HG03342 (cell line): ENCODE results near the gene COL4A1.

Experiments used
- ATAC-seq: cut with Tn5 transposase; IDR thresholded peaks from one replicate; pipeline ENCODE4 v1.9.1; 2021; ENCODE audit warnings: mild to moderate bottlenecking, moderate library complexity; ENCODE audit not compliant: unreplicated experiment

The COL4A1 gene

DNA sequence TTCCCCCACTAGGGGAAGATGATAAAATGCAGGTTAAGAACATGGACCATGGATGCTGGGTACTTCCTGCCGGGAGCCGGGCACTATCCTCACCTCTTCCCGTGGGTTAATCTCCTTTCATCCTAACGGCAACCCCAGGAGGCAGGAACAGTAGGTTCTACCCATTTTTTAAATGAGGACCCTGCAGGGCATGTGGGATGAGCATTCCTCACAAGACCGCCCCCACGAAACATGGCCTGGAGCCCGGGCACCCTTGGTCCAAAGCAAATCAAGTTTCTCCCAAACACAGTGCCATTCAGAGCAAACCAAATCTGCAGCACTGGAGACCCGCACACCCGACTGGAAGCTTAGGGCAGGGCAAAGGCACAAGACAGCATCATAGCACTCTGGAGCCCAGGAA is 35.5 kb upstream of the COL4A1 start:
- no peak for ATAC-seq

GRCh38 chr13:110341445-110342244 is 34.7 kb upstream of the COL4A1 start:
- peak; percentile 75 for ATAC-seq

DNA sequence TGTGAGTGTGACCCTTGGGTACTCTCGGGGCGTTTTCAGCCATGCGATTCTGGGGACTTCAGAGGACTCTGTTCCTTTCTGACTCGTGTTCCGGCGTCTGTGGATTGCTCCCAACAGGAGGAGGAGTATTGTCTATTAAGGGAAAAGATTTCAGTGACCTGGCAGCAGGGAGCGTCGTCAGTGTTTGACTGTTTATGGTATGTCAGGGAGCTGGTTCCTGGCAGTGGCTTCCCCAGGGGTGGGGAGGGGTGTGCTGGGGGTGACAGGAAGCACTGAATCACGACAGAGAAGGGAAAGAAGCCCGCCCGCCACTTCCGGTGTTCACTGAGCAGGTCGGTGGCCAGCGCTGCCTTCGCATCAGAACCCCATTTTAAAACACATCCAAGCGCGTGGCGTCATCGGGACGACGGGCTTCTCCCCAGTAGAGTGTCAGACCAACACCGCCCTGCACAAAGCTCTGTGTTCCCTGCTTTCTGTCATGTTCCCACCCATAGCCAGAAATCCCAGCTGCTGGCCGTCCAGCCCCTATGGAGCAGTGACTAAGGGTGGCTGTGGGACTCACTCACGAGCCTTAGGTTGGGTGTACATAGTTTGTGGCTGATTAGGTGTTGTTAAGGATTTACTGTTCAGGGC is 34.0 kb upstream of the COL4A1 start:
- peak; percentile 41 for ATAC-seq

GRCh38 chr13:110339975-110340550 is 33.1 kb upstream of the COL4A1 start:
- ATAC-seq: no peak

GRCh38 chr13:110339263-110339662 is 32.3 kb upstream of the COL4A1 start:
- no peak for ATAC-seq

DNA sequence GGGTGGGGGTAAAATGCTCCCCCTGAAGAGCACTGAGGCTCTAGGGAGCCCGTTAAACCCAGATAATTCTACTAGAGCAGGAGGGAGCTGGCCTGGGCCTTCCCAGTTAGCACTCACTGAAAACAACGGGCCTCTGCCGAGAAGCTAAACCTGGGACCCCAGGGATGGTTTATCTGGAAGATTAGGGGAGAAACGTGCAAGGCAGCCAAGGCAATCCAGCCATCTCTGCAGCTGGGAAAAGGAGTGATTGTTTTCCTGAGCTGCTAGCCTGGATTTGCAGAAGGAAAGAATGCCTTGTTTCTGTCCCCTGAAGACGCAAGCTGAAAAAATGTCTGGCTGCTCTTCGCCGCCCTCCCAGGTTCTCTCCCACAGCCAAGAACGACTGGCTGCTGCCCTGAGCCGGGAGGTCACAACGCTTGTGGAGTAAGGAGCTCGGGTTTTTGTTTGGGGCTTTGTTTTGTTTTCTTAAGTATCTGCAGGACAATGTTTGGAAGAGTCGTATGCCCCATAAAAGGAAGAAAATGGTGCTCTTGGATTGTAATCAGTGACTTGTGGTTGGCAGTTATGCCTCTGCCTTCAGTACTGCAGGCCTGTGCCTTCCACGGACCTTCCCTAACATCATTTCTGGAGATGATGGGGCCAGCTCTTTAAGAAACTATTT is 31.6 kb upstream of the COL4A1 start:
- no peak for ATAC-seq

DNA sequence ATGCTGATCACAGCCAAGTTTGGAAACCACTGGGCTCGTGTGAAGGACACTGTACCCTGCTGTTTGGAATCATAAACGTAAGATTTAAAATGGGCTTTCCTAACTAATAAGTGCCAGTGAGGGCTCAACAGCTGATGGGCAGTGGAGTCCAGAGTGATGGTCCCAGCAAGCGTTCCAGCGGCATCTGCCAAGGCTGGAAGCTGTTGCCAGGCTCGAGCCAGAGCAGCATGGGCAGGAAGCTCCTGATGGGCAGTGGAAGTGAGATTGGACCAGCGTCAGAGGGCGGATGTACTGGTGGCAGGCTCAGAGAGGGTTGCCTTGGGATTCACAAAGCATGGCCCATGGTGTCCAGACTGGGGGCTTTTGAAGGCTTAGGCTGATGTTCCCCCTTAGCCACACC is 30.3 kb upstream of the COL4A1 start:
- ATAC-seq: no peak

GRCh38 chr13:110336681-110337080 is 29.7 kb upstream of the COL4A1 start:
- ATAC-seq: no peak

DNA sequence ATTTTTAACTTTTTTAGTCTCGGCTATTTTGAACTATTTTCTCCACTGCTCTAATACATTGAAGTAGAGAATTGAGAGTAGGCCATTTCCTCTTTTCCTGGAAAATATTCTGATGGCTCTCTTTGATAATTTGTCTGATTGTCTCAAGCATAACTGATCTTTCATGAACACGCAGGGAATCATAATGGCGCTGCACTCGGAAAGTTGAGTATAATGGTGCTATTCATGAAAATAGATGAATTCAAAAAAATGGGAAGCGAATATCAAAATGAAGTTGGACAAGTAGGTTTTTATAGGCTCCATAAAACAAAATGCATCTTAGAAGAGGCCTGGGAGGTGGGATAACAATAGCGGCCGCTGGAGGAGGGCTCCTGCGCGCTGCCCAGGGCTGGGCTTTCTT is 29.2 kb upstream of the COL4A1 start:
- no peak for ATAC-seq

DNA sequence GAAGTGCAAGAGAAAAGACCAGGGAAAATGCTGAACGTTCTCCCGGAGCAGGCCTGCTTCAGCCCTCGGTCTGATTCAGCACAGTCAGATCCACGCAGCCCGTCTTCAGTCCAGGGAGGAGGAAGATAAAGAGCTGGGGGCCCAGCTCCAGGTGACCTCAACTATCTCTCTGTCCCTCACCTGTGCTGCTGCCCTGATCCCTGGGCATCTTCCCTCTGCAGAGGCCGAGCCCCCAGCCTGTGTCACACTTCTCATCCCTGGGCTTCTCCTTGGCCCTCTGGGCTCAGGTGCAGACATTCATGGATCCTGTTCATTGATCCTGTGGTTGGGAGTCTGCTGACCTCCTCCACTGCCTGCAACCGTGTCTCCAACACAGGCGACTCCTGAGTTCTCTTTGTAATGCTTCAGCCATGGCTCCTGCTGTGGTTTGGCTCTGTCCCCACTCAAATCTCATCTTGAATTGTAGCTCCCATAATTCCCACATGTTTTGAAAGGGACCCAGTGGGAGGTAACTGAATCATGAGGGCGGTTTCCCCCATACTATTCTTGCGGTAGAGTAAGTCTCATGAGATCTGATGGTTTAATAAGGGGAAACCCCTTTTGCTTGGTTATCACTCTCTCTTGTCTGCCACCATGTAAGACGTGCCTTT is 28.0 kb upstream of the COL4A1 start:
- ATAC-seq: no peak

- no peak for ATAC-seq
These were observed 27.3 kb upstream of the COL4A1 start for GRCh38 chr13:110334256-110334655.

DNA sequence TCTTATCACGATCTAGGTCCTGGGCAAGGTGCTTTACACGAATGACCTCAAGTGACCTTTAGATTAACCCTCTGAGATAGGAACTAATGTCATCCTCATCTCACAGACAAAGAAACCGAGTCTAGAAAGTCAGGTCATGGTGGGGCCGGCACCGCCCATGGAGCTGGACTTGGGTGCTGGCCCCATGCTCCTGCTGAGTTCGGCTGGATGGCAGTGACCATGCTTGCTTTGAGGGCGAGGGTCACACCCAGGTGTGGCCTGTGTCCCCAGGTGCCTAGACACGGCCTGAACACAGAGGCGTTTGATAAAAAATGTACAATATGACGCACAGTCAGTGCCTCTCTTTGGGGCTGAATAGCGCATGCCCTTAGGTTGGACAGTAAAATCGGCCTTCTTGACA is 26.9 kb upstream of the COL4A1 start:
- no peak for ATAC-seq

- ATAC-seq: no peak
These were observed 25.8 kb upstream of the COL4A1 start for GRCh38 chr13:110332750-110333149.

DNA sequence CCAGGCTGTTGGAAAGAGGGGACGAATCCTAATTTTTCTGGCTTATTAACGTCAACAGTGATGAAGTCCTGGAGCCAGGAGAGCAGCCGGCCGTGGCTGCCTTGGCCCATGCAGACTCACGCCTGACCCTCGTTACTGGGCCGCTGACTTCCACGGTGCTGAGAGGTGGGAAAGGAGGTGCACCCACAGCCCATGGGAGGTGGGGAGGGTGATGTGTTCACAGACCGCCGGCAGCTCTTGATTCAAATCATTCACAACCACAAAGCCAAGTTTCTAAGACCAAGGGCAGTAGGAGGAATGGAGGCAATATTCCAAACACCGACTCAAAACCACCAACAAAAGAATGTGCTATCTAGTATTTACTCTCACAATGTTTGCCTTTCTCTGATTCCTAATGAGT is 24.4 kb upstream of the COL4A1 start:
- ATAC-seq: no peak

DNA sequence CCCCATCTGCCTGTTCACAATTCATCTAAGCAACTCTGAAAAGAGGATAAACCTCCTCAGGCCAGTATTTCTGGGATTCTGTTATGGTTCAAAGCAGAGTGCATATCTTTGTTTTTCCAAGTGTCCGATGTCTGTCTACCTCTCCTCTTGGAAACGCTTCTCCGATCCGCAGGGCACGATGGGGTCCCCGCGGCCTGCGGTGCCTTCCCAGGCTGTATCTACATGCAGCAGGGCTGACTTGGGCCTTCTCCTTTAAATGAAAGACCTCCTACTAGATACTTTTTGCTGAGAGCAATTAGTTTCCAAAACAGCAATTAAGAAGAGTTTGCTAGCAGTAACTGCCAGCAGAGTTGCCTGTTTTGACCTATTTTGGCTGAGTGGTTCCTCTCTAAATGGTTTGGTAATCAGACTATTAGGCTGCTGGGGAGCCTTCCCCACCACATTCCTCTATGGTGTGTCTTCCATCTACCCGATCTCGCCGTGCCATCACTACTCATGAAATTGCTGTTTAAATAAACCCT is 23.6 kb upstream of the COL4A1 start:
- no peak for ATAC-seq

GRCh38 chr13:110329798-110330461 is 23.0 kb upstream of the COL4A1 start:
- no peak for ATAC-seq

- no peak for ATAC-seq
These were observed 22.3 kb upstream of the COL4A1 start for GRCh38 chr13:110329258-110329657.

GRCh38 chr13:110328573-110328972 is 21.6 kb upstream of the COL4A1 start:
- no peak for ATAC-seq

DNA sequence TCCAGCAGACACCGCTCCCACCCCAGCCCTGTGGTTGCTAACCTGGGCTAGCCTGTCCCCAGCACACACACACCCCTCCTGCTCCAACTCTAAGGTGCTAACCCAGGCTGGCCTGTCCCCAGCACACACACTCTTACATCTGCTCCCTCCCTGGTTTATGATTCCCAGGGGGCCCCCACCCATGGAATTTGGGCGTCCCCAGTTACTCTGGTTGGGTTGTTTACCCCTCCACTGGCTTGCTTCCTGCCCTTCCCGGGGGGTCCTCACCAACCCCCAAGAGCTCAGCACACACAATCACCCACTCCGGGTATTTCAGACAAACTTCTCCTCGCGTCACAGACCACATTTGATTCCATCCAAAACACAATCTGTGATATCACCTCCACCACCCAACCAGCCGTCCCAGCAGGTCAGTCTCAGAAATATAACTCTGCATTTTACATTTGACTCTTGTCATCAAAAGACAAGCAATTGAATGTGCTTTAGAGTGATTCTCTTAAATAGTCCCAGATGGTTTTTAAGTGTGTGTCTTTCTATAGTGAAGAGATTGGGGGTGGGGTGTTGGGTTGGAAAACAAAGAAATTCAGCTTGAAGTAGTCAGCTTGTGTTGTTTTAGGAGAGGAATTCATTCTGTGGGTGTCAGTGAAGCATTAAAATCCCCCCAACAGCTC is 20.2 kb upstream of the COL4A1 start:
- no peak for ATAC-seq
